Ovary (tissue), 9 donors: Measurements from ENCODE around the gene SLC43A2. TPM values are rescaled to one million over a fixed set of nuclear protein-coding genes. Genes with fewer than 3 reads are reported as not detected.
A peak's percentile ranks its signal among the peaks of the same experiment; 100 is the strongest.

ENCODE experiments used
- DNase-seq, 5 donors: peaks; one replicate each; pipeline ENCODE4 v3.0.0-alpha.2; 2019 to 2020
- H3K27ac ChIP-seq, 2 donors: fragments of 200-600 bp; one replicate each; pipeline versions ENCODE4 v1.5.1 to v1.8.0; 2019 to 2022
- H3K27me3 ChIP-seq: fragments of 200-600 bp; one replicate; pipeline ENCODE4 v1.8.0; 2022
- H3K36me3 ChIP-seq: fragments of 200-600 bp; sonication (generic); one replicate; pipeline ENCODE4 v1.5.1; 2019
- H3K4me1 ChIP-seq: one replicate; pipeline ENCODE4 v1.8.1; 2013; ENCODE audit warnings: mild to moderate bottlenecking, moderate library complexity; ENCODE audit not compliant: insufficient read depth
- H3K4me3 ChIP-seq: fragments of 200-600 bp; sonication (generic); one replicate; pipeline ENCODE4 v1.5.1; 2017
- H3K9me3 ChIP-seq, 2 donors: fragments of 200-600 bp in 1 of 2; sonication (generic) in 1 of 2; one replicate each; pipeline versions ENCODE4 v1.5.1 to v1.8.1; 2013 to 2019; ENCODE audit warnings: mild to moderate bottlenecking in 1 of 2, moderate library complexity in 1 of 2
- EP300 ChIP-seq: sonication (generic); formaldehyde crosslinking; IDR thresholded peaks from one replicate; pipeline ENCODE4 v1.6.1; 2017; ENCODE audit warnings: antibody characterized with exemption
- POLR2A ChIP-seq: fragments of 450-650 bp; IDR thresholded peaks from one replicate; pipeline ENCODE4 v1.6.1; 2017; ENCODE audit warnings: antibody characterized with exemption, mild to moderate bottlenecking, moderate library complexity
- WGBS, 3 donors: extraction: QIAGEN DNeasy Blood & Tissue Kit in 1 of 3; methylation state at CpG; one replicate each; pipeline versions ENCODE4 v1.1.5 to v1.1.7; 2013 to 2017; 5-methylcytosine and 5-hydroxymethylcytosine counted together
- intact Hi-C, 4 donors: fragments of 100-400 bp; cut with DNase I; formaldehyde crosslinking; loops; one replicate each; pipeline versions ENCODE4 v1.11.0 to v1.15.1; 2022 to 2023
- polyA plus RNA-seq, 2 donors: library from polyadenylated mRNA; stranded (reverse); fragments of 200-250 nt in 1 of 2; fragments of 350-450 nt in 1 of 2; fragmentation: Illumina TruSeq in 1 of 2; extraction: RNeasy Lipid Tissue Mini Kit (QIAGEN cat#74804) in 1 of 2; gene quantifications; one replicate each; pipeline ENCODE4 v1.2.3, GENCODE V29; 2013 to 2014
- total RNA-seq, 7 donors: library from RNA; depleted of rRNA in 2 of 7; stranded (reverse); fragments of >200 nt in 2 of 7; fragmentation: NEBNext Ultra II Directional in 3 of 7; extraction: Animal tissue kit (Norgen Biotek cat#: 25700) in 3 of 7; gene quantifications; one replicate each; pipeline versions ENCODE4 v1.1.0 to v1.2.4, GENCODE V29; 2016 to 2023
- TF ChIP-seq, protein P1 (sequence below), 3 donors: fragments of 450-650 bp in 2 of 3; fragments of 200-600 bp in 1 of 3; IDR thresholded peaks; one replicate each; pipeline versions ENCODE4 v1.5.1 to v1.8.0; 2016 to 2022; ENCODE audit warnings: antibody characterized with exemption in 3 of 3, mild to moderate bottlenecking in 1 of 3
- donor health status: DM: no; HTN: no; CAD: no; lungs with moderate emphysema.
- donor health status: DM: no; HTN: no; CAD: no.
- donor health status: Bipolar disorder and iron deficiency.
- donor health status: DM: yes; HTN: yes; CAD: no.
- donor health status: DM: no; HTN: no; CAD: no.
- donor health status: DM: yes; HTN: yes; CAD: no.

SLC43A2 gene
- total and polyA plus RNA-seq, 9 donors = 3.5 to 24.6 (median 7.1) TPM

GRCh38 chr17:1650731-1651558, 22.3 kb upstream of the SLC43A2 start:
- TF ChIP-seq EP300 (no peak), POLR2A (no peak)
- TF ChIP-seq, protein P1, sequence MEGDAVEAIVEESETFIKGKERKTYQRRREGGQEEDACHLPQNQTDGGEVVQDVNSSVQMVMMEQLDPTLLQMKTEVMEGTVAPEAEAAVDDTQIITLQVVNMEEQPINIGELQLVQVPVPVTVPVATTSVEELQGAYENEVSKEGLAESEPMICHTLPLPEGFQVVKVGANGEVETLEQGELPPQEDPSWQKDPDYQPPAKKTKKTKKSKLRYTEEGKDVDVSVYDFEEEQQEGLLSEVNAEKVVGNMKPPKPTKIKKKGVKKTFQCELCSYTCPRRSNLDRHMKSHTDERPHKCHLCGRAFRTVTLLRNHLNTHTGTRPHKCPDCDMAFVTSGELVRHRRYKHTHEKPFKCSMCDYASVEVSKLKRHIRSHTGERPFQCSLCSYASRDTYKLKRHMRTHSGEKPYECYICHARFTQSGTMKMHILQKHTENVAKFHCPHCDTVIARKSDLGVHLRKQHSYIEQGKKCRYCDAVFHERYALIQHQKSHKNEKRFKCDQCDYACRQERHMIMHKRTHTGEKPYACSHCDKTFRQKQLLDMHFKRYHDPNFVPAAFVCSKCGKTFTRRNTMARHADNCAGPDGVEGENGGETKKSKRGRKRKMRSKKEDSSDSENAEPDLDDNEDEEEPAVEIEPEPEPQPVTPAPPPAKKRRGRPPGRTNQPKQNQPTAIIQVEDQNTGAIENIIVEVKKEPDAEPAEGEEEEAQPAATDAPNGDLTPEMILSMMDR (IDR thresholded peaks at IDR 0.05) = no peak
- DNase-seq = peak in 1 of 5 donors; percentile 39
- intact Hi-C loops = loop anchor here in 2 of 4 donors (10.0 kb wide), 2 partner anchors 54 to 374 kb away; partner anchors contain the start of gene RTN4RL1 (in 1 of the 2)
- Histone ChIP-seq H3K4me3 (no peak overlapping the region), H3K36me3 (no peaks in the 10 kb centered on the region), H3K4me1 (peaks cover 8% of the 10 kb centered on the region), H3K9me3 (no peaks in the 10 kb centered on the region), H3K27ac (no peak overlapping the region), H3K27me3 (no peaks in the 10 kb centered on the region)
- 71 to 73% (median 72%) methylated on average over 22 of the region's 22 CpGs for WGBS, 3 donors

GRCh38 chr17:1649844-1650501, 21.3 kb upstream of the SLC43A2 start, which contains the start of gene RILP:
RILP (minus strand) TSS chr17:1649866; CDS start chr17:1649804, 62 bp downstream.
- intact Hi-C loops = loop anchor here (2.0 to 10.0 kb wide), 6 partner anchors 21 to 375 kb away; partner anchors contain the start of genes RTN4RL1 (in 1 of the 4) and SLC43A2 (in 1 of the 4)
- peak; percentile 75 to 81 (median 76) for DNase-seq
- H3K36me3 ChIP-seq = no peaks in the 10 kb centered on the region

DNA sequence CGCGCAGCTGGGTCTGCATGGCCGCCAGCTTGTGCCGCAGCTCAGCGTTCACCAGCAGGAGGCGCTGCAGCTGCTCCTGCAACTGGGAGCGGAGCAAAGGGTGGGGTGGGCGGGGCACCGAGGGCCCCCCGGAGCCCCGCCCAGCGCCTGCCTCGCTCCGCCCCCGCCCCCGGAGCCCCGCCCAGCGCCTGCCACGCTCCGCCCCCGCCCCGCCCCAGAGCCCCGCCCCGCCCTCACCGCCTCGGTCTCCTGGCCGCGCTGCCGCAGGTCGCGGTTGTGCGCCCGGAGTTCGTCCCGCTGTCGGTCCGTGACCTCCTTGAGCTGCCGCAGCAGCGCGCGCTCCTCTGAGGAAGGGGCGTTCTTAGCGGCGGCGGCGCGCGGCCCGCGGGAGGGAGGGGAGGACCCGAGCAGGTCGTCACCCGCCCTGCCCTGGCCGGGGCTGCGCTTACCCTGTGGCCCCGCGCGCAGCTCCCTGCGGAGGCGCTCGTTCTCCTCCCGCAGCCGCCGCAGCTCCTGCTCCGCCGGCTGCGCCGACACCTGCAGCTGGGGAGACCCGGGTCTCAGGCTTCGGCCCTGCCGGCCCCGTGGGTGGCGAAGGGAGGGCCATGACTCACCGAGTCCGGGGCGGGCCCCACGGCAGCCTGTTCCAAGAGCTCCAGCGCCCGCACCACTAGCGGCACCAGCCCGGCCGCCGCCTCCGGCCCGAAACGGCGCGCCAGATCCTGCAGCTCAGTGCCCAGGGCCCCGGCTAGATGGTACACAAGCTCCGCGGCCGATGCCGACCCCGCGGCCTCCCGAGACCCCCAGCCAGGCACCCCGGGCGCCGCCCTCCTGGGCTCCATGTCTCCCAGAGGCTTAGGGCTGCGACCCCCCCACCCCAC, 20.6 kb upstream of the SLC43A2 start:
- intact Hi-C loops = loop anchor here in 3 of 4 donors (1.0 to 10.0 kb wide), 5 partner anchors 20 to 136 kb away; partner anchors contain the start of gene SLC43A2 (in 1 of the 3)
- peak overlapping the region; percentile 83 for H3K4me3 ChIP-seq
- peaks cover 8% of the 10 kb centered on the region for H3K4me1 ChIP-seq
- TF ChIP-seq, protein P1 (IDR thresholded peaks at IDR 0.05) = peak in 2 of 3 donors; percentile 19 to 80
- TF ChIP-seq EP300 (no peak), POLR2A (peak; percentile 41)
- no peaks in the 10 kb centered on the region for H3K36me3 ChIP-seq
- WGBS, 3 donors = 0 to 1% (median 0%) methylated on average over 12 to 92 of the region's 100 CpGs
- no peaks in the 10 kb centered on the region for H3K27me3 ChIP-seq
- H3K27ac ChIP-seq = peak overlapping the region; percentile 69 to 95
- no peaks in the 10 kb centered on the region for H3K9me3 ChIP-seq
- DNase-seq = peak; percentile 92 to 97 (median 96)

More at GRCh38 chr17:1649844-1650501, 21.3 kb upstream of the SLC43A2 start, which contains the start of gene RILP:
- 11 to 18% (median 12%) methylated on average over 22 to 23 of the region's 23 CpGs for WGBS, 3 donors
- Histone ChIP-seq H3K4me3 (peak within 1 kb of the TSS; percentile 83), H3K27ac (peak within 1 kb of the TSS; percentile 69 to 95), H3K4me1 (peaks cover 8% of the 10 kb centered on the region), H3K9me3 (no peaks in the 10 kb centered on the region), H3K27me3 (no peaks in the 10 kb centered on the region)
- TF ChIP-seq, protein P1 (IDR thresholded peaks at IDR 0.05) = no peak
- TF ChIP-seq EP300 (no peak), POLR2A (no peak)
